ENCODE measurements around the gene PRICKLE4.
"Not testable (repeated sequence)": the region's sequence is repeated elsewhere in the genome, so short reads cannot be mapped to it uniquely, and the experiment has no call there.

PRICKLE4 gene

GRCh38 chr6:41746107-41746506 lies 34.5 kb upstream of the PRICKLE4 start:
- no peak for DNase-seq

GRCh38 chr6:41747256-41748101 lies 33.1 kb upstream of the PRICKLE4 start, which contains the start of gene PGC:
TSS of gene PGC (minus strand) at chr6:41747397. CDS start at chr6:41747334, 63 bp downstream.
- DNase-seq, result no peak

DNA sequence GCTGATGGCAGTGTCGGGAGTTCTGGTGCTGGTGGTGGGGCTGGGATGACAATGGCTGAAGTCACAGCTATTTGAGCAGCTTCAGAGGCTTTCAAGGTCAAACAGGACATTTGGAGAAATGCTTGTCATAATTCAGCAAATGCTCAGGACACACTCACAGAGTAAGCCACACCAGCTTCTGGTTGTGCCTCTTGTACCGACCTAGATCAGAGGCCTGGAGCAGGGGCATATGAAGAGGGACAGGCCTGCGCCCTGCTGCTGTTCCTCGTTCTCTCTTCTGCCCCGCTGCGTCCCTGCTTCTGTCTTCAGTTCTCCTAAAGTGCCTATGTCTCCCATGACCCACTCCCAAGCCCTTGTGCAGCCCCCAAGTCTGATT lies 32.5 kb upstream of the PRICKLE4 start:
- no peak for DNase-seq

DNA sequence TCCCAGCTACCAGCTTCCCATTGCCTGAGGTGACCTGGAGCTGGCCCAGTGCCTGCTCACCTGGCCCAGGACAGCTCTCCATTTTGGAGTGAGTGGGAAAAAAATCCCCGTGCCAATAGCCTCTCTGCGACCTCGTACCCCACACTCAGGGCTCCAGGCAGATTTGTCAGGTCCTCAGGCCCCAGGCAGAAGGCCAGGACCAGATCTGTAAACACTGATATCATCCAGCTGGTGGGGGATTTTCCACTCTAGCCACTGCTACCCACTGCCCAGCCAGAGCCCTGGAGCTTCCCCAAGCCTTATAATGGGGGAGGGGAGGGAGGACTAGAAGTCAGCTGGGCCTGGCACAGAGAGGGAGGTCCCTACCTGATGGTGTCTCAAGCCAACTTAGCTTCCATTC lies 32.0 kb upstream of the PRICKLE4 start:
- DNase-seq, result no peak

DNA sequence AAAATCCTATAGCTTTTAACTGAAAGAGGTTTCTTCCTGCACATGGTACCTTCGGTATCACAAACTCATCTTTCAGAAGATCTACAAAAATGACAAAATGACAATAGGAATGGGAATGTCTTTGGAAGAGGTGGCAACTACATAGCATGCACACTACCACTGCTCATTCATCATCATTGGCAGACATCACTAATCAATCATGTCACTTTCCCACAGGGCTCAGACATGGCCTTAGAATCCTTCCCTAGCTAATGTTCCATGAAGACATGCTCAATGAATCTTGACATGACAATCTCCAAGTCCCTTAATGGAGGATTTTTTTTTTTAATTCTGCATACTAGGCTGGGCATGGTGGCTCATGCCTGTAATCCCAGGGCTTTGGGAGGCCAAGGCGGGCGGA lies 30.2 kb upstream of the PRICKLE4 start:
- DNase-seq, result no peak

GRCh38 chr6:41755895-41756294 lies 24.7 kb upstream of the PRICKLE4 start:
- no peak for DNase-seq

GRCh38 chr6:41756354-41756753 lies 24.2 kb upstream of the PRICKLE4 start:
- no peak for DNase-seq

DNA sequence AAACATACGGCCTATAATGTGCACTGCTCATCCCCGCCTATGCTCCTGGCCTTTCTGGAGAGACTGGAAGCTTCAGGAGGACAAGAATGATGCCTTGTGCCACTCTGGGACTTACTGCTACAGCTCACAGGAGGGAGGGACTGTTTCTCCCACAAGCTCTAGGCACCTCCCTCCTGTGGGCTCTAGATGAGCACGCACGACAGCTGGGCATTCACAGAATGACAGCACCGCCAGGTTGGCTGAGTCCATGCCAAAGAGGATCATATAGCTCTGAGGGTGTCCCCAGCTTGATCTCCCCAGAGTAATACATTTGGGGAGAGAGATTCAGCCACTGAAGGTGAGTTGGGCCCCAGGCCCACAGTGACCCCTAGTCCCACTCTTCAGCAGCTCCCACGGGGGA lies 23.3 kb upstream of the PRICKLE4 start:
- DNase-seq, result no peak

DNA sequence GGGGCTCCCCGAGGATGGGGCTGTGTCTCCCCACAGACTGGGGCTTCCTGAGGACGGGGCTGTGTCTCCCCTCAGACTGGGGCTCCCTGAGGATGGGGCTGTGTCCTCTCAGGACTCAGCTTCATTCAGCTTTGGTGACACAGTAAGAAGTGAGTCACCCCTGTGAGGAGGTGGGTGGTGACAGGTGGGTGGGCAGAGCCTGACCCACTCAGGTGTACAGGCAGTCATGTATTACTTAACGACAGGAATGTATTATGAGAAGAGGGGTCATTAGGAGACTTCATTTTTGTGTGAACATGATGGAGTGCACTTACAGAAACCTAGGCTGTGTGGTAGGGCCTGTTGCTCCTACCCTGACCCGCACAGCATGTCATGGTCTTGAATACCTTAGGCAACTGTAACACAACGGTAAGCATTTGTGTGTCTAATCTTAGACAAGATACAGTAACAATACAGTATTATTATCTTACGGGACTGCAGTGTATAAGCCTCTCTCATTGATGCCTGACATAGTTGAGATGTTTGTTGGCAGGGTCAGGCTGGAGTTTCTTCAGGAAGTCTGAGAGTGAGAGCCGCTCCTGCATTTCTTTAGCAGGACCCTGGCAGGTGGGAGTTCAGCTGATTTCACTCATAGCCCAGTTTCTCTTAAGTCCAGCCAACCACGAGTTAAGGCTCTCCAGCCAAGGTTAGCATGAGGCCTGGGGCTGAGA lies 22.5 kb upstream of the PRICKLE4 start:
- no peak for DNase-seq

DNA sequence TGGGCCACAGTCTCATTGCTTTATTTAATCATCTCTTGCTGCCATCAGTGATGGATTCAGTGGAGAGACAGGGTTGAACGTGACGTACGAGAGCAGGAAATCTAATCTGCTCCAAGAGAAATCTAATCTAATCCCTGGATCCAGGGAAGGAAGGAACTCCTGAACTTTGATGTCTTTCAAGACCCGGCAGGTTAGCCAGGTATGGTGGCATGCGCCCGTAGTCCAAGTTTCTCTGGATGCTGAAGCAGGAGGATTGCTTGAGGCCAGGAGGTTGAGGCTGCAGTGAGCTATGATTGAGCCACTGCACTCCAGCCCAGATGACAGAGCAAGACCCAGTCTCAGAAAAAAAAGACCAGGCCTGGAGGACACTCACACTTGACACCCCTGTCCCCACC lies 21.9 kb upstream of the PRICKLE4 start:
- no peak for DNase-seq

GRCh38 chr6:41759106-41759904 lies 21.3 kb upstream of the PRICKLE4 start:
- DNase-seq, result no peak

GRCh38 chr6:41759905-41760579 lies 20.5 kb upstream of the PRICKLE4 start:
- DNase-seq, result no peak

DNA sequence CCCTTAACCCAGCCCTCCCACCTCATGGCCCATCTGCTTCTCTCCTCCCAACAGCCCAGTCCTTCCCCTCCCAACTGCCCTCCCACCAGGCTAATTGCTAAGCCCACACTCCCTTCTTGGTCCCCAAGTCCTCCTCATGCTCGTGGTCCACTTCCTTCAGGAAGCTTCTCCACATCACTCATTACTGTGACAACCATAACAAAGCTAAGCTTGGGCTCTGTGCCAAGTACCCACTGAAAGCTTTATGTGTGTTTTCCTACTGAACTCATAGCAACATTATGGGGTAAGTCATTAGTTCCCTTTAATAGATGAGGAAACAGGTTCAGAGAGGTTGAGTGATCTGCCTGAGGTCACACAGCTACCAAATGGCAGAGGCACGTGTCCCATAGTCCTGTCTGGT lies 17.1 kb upstream of the PRICKLE4 start:
- DNase-seq, result no peak

DNA sequence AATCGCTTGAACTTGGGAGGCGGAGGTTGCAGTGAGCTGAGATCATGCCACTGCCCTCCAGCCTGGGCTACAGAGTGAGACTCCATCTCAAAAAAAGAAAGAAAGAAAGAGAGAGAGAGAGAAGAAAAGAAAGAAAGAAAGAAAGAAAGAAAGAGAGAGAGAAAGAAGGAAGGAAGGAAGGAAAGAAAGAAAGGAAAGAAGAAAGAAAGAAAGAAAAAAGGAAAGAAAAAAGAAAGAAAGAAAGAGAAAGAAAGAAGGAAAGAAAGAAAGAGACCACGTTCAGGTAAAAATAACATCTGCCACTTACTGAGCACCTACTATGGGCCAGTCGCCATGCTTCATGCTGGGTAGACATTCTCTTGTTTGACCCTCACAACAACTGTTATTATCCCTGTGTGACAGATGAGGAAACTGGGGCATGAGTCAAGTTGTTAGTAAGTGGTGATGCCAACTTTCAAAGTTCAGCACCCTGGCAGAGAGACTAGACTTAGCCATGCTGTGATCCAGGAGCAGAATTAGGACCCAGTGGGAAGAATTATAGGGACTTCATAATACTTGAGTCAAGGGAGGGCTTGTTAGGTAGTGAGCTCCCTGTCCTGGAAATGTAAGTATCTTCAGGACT lies 14.4 kb upstream of the PRICKLE4 start:
- not testable (repeated sequence) for DNase-seq

- no peak for DNase-seq
Measured at GRCh38 chr6:41767112-41767833, 13.3 kb upstream of the PRICKLE4 start.

DNA sequence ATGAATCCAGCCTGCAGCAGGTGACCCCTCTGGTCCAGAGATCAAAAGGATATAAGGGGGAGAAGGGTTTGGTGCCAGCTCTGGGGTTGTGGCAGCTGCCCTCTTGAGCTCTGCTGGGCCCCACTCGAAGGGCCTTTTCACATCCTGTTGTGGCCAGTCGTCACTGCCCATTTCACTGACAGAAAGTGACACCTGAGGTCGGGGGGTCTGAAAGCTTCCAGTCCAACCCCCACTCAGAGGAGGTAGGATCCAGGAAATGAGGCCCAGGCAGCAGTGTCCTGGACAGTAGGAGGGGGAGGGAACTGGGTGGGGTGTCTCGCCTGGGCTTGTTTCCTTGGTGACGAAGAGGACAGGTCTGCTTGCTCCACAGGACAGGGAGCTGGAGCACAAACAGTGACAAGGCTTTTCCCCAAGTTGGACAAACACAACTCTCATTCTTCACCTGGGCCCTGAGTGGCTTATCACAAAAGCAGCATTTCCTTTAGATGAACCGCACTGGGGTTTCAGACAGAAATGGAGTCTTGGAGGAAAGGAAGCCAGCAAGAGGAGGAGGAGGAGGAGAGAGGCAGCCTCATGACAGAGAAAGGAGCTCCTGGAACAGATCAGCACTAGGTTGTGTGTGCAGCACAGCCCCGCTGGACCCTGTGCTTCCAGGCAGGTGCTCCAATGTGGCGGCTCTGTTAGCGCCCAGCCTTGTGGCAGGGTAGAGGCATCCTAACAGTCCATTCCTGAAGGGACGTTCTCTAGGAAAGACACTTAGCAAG lies 11.9 kb upstream of the PRICKLE4 start:
- DNase-seq, result no peak

DNA sequence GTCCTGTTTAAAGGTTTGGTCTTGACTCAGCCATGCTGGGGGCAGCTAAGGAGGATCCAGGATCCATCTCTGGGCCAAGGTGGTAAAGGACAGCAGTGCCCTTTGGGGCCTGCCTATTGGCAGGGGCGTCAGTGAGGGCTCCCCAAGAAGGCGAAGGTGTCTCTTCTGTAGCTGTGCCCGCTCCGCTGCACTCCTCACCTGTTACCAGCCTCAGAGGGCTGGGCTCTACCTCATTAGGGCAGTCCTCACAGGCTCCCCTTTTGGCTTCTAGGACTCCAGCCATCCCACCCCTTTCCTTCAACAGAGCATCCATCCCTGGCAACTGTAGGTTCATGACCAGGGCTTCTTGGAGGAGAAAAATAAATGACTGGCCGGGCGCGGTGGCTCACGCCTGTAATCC lies 11.2 kb upstream of the PRICKLE4 start:
- no peak for DNase-seq

GRCh38 chr6:41770381-41771057 lies 10.1 kb upstream of the PRICKLE4 start:
- no peak for DNase-seq

DNA sequence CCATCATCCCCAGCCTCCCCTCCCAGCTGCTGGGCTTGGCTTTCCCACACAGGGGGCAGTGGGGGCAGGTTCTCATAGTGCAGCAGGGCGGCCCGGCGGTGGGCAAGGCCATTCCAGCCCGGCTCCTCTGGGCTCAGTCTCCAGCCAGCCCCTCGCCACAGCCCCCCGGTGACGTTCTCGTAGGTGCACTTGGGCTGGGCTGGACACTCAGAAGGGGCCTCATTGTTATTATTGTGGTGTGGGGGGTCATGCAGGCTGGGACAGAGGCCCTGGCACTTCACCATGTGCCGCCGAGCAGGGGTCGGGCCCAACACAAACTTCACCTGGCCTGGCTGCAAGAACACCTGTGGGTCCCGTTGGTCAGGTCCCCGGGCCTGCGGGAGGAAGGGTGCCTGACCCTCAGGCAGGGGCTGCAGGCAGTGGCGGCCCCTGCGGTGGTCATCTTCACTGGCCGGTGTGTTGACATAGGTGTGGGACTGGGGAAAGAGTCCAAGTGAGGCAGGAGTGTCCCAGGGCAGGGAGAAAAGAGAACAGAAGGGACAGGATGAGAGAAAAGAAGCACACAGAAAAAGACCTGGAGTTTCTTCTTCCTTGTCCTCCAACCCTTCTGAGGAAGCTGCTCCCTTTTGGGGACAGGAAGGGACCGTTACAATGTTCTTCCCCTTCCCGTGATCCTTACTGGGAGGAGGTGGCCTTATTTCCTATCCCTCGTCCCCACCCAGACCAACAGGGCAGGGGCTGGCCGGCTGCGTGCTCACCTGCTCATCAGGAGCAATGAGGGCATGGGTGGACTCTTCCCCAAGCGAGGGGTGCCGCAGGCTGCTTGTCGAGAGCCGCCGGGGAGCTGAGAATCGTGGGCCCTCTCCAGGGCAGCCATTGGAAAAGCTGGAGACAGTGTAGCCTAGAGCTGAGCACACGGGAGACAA lies 9.3 kb upstream of the PRICKLE4 start:
- no peak for DNase-seq
